Testis (tissue), 3 donors: ENCODE results near the gene WBP2. TPM values are rescaled to one million over a fixed set of nuclear protein-coding genes. Genes with fewer than 3 reads are reported as not detected.
"Not testable (repeated sequence)": the region's sequence is repeated elsewhere in the genome, so short reads cannot be mapped to it uniquely, and the experiment has no call there.

Experiments
- DNase-seq: peaks from one replicate; pipeline ENCODE4 v3.0.0-alpha.2; 2019
- H3K27ac ChIP-seq, 2 donors: fragments of 200-600 bp; sonication (generic); one replicate each; pipeline ENCODE4 v1.5.1; 2019
- H3K27me3 ChIP-seq: fragments of 200-600 bp; sonication (generic); one replicate; pipeline ENCODE4 v1.5.1; 2019
- H3K36me3 ChIP-seq: fragments of 200-600 bp; sonication (generic); one replicate; pipeline ENCODE4 v1.5.1; 2017; ENCODE audit warnings: low read depth; ENCODE audit errors: missing control alignments
- H3K4me1 ChIP-seq: fragments of 200-600 bp; sonication (generic); one replicate; pipeline ENCODE4 v1.5.1; 2019
- H3K4me3 ChIP-seq, 2 donors: fragments of 200-600 bp; sonication (generic); one replicate each; pipeline ENCODE4 v1.5.1; 2017 to 2019
- H3K9me3 ChIP-seq: fragments of 200-600 bp; sonication (generic); one replicate; pipeline ENCODE4 v1.5.1; 2017
- POLR2A ChIP-seq: fragments of 450-650 bp; IDR thresholded peaks from one replicate; pipeline ENCODE4 v1.6.1; 2017; ENCODE audit warnings: antibody characterized with exemption, mild to moderate bottlenecking, moderate library complexity
- WGBS, 2 donors: methylation state at CpG; one replicate each; pipeline ENCODE4 v1.1.5; 2018; 5-methylcytosine and 5-hydroxymethylcytosine counted together
- intact Hi-C: fragments of 100-400 bp; cut with DNase I; formaldehyde crosslinking; loops from one replicate; pipeline ENCODE4 v1.15.1; 2023; ENCODE audit warnings: low total_unique reads
- polyA plus RNA-seq: library from polyadenylated mRNA; stranded (reverse); fragments of 350-450 nt; fragmentation: Illumina TruSeq; extraction: RNeasy Lipid Tissue Mini Kit (QIAGEN cat#74804); gene quantifications from one replicate; pipeline ENCODE4 v1.2.3, GENCODE V29; 2014; ENCODE audit warnings: low read depth, low replicate concordance; ENCODE audit not compliant: insufficient read depth
- total RNA-seq, 2 donors: library from RNA; depleted of rRNA; stranded (reverse); fragments of >200 nt; gene quantifications; one replicate each; pipeline ENCODE4 v1.2.3, GENCODE V29; 2016
- TF ChIP-seq, protein P1 (sequence below), 3 experiments: fragments of 450-650 bp in 2 of 3; fragments of 200-600 bp in 1 of 3; sonication (generic) in 1 of 3; IDR thresholded peaks; one replicate each; pipeline ENCODE4 v1.5.1; 2016 to 2019; ENCODE audit warnings: antibody characterized with exemption in 3 of 3, mild to moderate bottlenecking in 2 of 3, moderate library complexity in 1 of 3

WBP2 gene
- total and polyA plus RNA-seq, 3 donors from 2014 or later: 96.1 to 217 (median 127) TPM

GRCh38 chr17:75889454-75889853 lies 34.3 kb upstream of the WBP2 start:
- intact Hi-C loops: no loop called here
- TF ChIP-seq, protein P1, sequence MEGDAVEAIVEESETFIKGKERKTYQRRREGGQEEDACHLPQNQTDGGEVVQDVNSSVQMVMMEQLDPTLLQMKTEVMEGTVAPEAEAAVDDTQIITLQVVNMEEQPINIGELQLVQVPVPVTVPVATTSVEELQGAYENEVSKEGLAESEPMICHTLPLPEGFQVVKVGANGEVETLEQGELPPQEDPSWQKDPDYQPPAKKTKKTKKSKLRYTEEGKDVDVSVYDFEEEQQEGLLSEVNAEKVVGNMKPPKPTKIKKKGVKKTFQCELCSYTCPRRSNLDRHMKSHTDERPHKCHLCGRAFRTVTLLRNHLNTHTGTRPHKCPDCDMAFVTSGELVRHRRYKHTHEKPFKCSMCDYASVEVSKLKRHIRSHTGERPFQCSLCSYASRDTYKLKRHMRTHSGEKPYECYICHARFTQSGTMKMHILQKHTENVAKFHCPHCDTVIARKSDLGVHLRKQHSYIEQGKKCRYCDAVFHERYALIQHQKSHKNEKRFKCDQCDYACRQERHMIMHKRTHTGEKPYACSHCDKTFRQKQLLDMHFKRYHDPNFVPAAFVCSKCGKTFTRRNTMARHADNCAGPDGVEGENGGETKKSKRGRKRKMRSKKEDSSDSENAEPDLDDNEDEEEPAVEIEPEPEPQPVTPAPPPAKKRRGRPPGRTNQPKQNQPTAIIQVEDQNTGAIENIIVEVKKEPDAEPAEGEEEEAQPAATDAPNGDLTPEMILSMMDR (IDR thresholded peaks at IDR 0.05): no peak
- no peak for TF ChIP-seq POLR2A
- Histone ChIP-seq H3K4me1 (peaks cover 14% of the 10 kb centered on the region), H3K27me3 (no peaks in the 10 kb centered on the region), H3K4me3 (no peak overlapping the region), H3K9me3 (no peaks in the 10 kb centered on the region), H3K36me3 (no peaks in the 10 kb centered on the region), H3K27ac (no peak overlapping the region)
- DNase-seq: no peak
- 77 to 88% methylated on average over 4 to 6 of the region's 6 CpGs for WGBS, 2 donors

- Histone ChIP-seq H3K27ac (no peak overlapping the region), H3K36me3 (no peaks in the 10 kb centered on the region), H3K4me3 (no peak overlapping the region), H3K9me3 (no peaks in the 10 kb centered on the region), H3K27me3 (no peaks in the 10 kb centered on the region), H3K4me1 (peaks cover 9% of the 10 kb centered on the region)
- intact Hi-C loops: no loop called here
- TF ChIP-seq, protein P1 (IDR thresholded peaks at IDR 0.05): no peak
- TF ChIP-seq POLR2A: no peak
- WGBS, 2 donors: 84 to 87% methylated on average over 6 of the region's 6 CpGs
- DNase-seq: no peak
Observed at GRCh38 chr17:75888484-75888883, 33.3 kb upstream of the WBP2 start.

GRCh38 chr17:75885860-75886259 lies 30.7 kb upstream of the WBP2 start:
- H3K4me1 ChIP-seq, DNase-seq, intact Hi-C loops, H3K27ac ChIP-seq, H3K27me3 ChIP-seq, H3K9me3 ChIP-seq, H3K4me3 ChIP-seq, H3K36me3 ChIP-seq: not testable (repeated sequence)
- WGBS, 2 donors: 91 to 92% methylated on average over 9 of the region's 9 CpGs

GRCh38 chr17:75885431-75885830 lies 30.3 kb upstream of the WBP2 start:
- Histone ChIP-seq H3K27ac (no peak overlapping the region), H3K36me3 (no peaks in the 10 kb centered on the region), H3K27me3 (no peaks in the 10 kb centered on the region), H3K4me1 (no peaks in the 10 kb centered on the region), H3K9me3 (no peaks in the 10 kb centered on the region), H3K4me3 (no peak overlapping the region)
- 84 to 87% methylated on average over 8 of the region's 8 CpGs for WGBS, 2 donors
- no peak for TF ChIP-seq POLR2A
- TF ChIP-seq, protein P1 (IDR thresholded peaks at IDR 0.05): no peak
- no peak for DNase-seq
- intact Hi-C loops: no loop called here

DNA sequence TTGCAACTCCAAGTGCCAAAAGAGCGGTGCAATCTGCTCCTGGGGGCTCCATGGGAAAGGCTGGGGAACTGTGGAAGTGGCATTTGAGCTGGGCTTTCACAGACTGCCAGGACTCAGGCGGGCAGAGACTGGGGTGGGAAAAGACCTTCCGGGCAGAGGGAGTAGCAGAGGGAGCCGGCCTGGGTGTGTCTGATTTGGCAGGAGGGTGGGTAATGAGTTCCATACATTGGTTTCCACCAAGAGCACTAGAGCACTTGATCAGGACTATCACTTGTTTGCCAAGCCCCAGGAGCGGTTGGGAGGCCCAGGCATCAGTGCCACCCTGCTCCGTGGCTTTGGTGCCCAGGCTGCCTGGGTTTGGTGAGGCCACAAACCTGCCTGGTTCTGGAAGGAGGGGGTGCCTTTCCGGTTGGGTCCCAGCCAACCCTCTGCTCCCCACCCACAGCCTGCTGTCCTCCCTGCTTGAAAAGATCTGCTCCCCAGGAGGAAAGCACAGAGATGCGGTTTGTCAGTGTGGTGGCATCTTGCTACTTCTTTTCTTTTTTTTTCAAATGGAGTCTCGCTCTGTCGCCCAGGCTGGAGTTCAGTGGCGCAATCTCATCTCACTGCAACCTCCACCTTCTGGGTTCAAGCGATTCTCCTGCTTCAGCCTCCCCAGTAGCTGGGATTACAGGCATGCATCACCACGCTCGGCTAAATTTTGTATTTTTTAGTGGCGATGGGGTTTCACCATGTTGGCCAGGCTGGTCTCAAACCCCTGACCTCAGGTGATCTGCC lies 26.7 kb upstream of the WBP2 start:
- Histone ChIP-seq H3K36me3 (no peaks in the 10 kb centered on the region), H3K27me3 (no peaks in the 10 kb centered on the region), H3K4me3 (no peak overlapping the region), H3K9me3 (no peaks in the 10 kb centered on the region), H3K27ac (no peak overlapping the region), H3K4me1 (peaks cover 9% of the 10 kb centered on the region)
- TF ChIP-seq, protein P1 (IDR thresholded peaks at IDR 0.05): no peak
- no peak for TF ChIP-seq POLR2A
- no peak for DNase-seq
- WGBS, 2 donors: 87 to 90% methylated on average over 13 to 15 of the region's 15 CpGs
- intact Hi-C loops: no loop called here
